ENCODE data around the gene GPR68. TPM values are rescaled to one million over a fixed set of nuclear protein-coding genes. Genes with fewer than 3 reads are reported as not detected.

GPR68 gene
- polyA plus RNA-seq, 1 donor (not counting 4 experiments of a cell fraction or from before 2014, with no cell fraction given), result 1.2 TPM

DNA sequence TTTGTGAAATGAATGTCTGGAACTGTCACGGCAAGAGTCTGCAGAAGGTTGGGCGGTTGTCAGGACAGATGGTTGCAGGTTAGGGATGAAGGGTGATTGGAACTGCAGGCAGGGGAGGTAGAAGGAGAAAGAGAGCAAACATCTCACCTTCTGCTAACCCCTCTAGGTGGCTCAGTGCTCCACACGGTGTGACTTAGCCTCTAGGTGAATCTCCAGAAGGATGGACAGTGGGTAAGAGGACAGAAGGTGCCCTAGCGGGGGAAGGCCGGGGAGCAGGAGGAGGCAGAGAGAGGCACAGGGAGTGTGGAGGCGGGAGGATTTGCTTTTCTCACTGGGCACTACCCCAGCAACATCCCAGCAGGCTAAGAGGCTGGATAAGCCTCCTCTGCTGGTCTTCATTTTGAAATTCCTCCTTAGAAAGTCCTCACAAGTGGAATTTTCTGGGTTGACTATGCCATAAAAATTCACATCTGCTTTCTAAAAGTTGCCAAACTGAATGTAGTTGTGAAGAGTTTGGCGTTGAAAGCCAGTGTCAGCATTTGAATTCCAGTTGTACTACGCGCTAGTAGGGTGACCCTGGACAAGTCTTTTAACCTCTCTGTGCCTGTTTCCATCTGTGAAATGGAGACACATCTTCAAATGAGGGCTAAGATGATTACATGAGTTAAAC, 10.7 kb upstream of the GPR68 start:
- peaks cover 18% of the 10 kb centered on the region for H3K4me1 ChIP-seq (ENCODE audit: control insufficient read depth, extremely low read depth, insufficient read depth, low read length)
- TF ChIP-seq, protein P1, sequence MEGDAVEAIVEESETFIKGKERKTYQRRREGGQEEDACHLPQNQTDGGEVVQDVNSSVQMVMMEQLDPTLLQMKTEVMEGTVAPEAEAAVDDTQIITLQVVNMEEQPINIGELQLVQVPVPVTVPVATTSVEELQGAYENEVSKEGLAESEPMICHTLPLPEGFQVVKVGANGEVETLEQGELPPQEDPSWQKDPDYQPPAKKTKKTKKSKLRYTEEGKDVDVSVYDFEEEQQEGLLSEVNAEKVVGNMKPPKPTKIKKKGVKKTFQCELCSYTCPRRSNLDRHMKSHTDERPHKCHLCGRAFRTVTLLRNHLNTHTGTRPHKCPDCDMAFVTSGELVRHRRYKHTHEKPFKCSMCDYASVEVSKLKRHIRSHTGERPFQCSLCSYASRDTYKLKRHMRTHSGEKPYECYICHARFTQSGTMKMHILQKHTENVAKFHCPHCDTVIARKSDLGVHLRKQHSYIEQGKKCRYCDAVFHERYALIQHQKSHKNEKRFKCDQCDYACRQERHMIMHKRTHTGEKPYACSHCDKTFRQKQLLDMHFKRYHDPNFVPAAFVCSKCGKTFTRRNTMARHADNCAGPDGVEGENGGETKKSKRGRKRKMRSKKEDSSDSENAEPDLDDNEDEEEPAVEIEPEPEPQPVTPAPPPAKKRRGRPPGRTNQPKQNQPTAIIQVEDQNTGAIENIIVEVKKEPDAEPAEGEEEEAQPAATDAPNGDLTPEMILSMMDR (optimal IDR thresholded peaks at IDR 0.05 in 1 of 3, IDR thresholded peaks at IDR 0.05 in 1 of 3, conservative IDR thresholded peaks at IDR 0.05 in 1 of 3; ENCODE audit: extremely low read depth in 1 of 3, insufficient read depth in 2 of 3, low read length in 3 of 3), result peak in 1 of 3 experiments; percentile 48
- no peak for TF ChIP-seq EZH2 (IDR thresholded peaks at IDR 0.05; ENCODE audit: low read length)
- no peak overlapping the region for H3K9ac ChIP-seq (ENCODE audit: control insufficient read depth, extremely low read depth, insufficient read depth, low read length)
- FAIRE-seq, result no peak
- no peak for DNase-seq (ENCODE audit: low read depth, low spot score)
- no peaks in the 10 kb centered on the region for H3K9me1 ChIP-seq (ENCODE audit: control insufficient read depth, extremely low read depth, insufficient read depth, low read length)
- no peak overlapping the region for H3K4me3 ChIP-seq (ENCODE audit: control insufficient read depth in 2 of 3, extremely low read depth in 1 of 3, insufficient read depth in 2 of 3, low read depth in 1 of 3, low read length in 3 of 3)
- H3K9me3 ChIP-seq (ENCODE audit: control insufficient read depth, low read depth, low read length), result no peaks in the 10 kb centered on the region
- no peaks in the 10 kb centered on the region for H3K36me3 ChIP-seq (ENCODE audit: control insufficient read depth in 2 of 2, extremely low read depth in 1 of 2, insufficient read depth in 2 of 2, low read length in 2 of 2)
- H3K27me3 ChIP-seq (ENCODE audit: control insufficient read depth, extremely low read depth, insufficient read depth, low read length), result no peaks in the 10 kb centered on the region
- dilution Hi-C loops (cut with MboI; ENCODE audit: extremely low pct_ligation_motif_present, low sequenced_read_pairs), result no loop called here
- H3K4me2 ChIP-seq (ENCODE audit: control insufficient read depth, extremely low read depth, insufficient read depth, low read depth, low read length), result no peak overlapping the region
- H3K79me2 ChIP-seq (ENCODE audit: control insufficient read depth, insufficient read depth, low read length), result no peaks in the 10 kb centered on the region
- no peak overlapping the region for H3K27ac ChIP-seq (ENCODE audit: control insufficient read depth, insufficient read depth, low read length)
- H2AFZ ChIP-seq (ENCODE audit: control insufficient read depth, low read length), result no peak overlapping the region
- H4K20me1 ChIP-seq (ENCODE audit: control insufficient read depth, extremely low read depth, insufficient read depth, low read length), result no peaks in the 10 kb centered on the region

GRCh38 chr14:91254461-91254860, 10.0 kb upstream of the GPR68 start:
- Histone ChIP-seq H3K36me3 (ENCODE audit: control insufficient read depth in 2 of 2, extremely low read depth in 1 of 2, insufficient read depth in 2 of 2, low read length in 2 of 2) (no peaks in the 10 kb centered on the region), H2AFZ (ENCODE audit: control insufficient read depth, low read length) (no peak overlapping the region), H3K4me1 (ENCODE audit: control insufficient read depth, extremely low read depth, insufficient read depth, low read length) (peaks cover 18% of the 10 kb centered on the region), H3K9ac (ENCODE audit: control insufficient read depth, extremely low read depth, insufficient read depth, low read length) (no peak overlapping the region), H3K4me3 (ENCODE audit: control insufficient read depth in 2 of 3, extremely low read depth in 1 of 3, insufficient read depth in 2 of 3, low read depth in 1 of 3, low read length in 3 of 3) (no peak overlapping the region), H3K4me2 (ENCODE audit: control insufficient read depth, extremely low read depth, insufficient read depth, low read depth, low read length) (no peak overlapping the region), H3K9me1 (ENCODE audit: control insufficient read depth, extremely low read depth, insufficient read depth, low read length) (no peaks in the 10 kb centered on the region), H3K27me3 (ENCODE audit: control insufficient read depth, extremely low read depth, insufficient read depth, low read length) (no peaks in the 10 kb centered on the region), H3K27ac (ENCODE audit: control insufficient read depth, insufficient read depth, low read length) (no peak overlapping the region), H3K9me3 (ENCODE audit: control insufficient read depth, low read depth, low read length) (no peaks in the 10 kb centered on the region), H4K20me1 (ENCODE audit: control insufficient read depth, extremely low read depth, insufficient read depth, low read length) (no peaks in the 10 kb centered on the region), H3K79me2 (ENCODE audit: control insufficient read depth, insufficient read depth, low read length) (no peaks in the 10 kb centered on the region)
- dilution Hi-C loops (cut with MboI; ENCODE audit: extremely low pct_ligation_motif_present, low sequenced_read_pairs), result no loop called here
- DNase-seq (ENCODE audit: low read depth, low spot score) (no peak), FAIRE-seq (no peak)
- TF ChIP-seq, protein P1 (optimal IDR thresholded peaks at IDR 0.05 in 1 of 3, IDR thresholded peaks at IDR 0.05 in 1 of 3, conservative IDR thresholded peaks at IDR 0.05 in 1 of 3; ENCODE audit: extremely low read depth in 1 of 3, insufficient read depth in 2 of 3, low read length in 3 of 3), result no peak
- TF ChIP-seq EZH2 (IDR thresholded peaks at IDR 0.05; ENCODE audit: low read length), result no peak

All from keratinocyte (primary cell).